GM21529 (cell line): ENCODE data around the gene HOMER1.

ENCODE experiments used
- ATAC-seq: cut with Tn5 transposase; IDR thresholded peaks from one replicate; pipeline ENCODE4 v1.9.1; 2021; ENCODE audit not compliant: unreplicated experiment

Gene HOMER1

GRCh38 chr5:79491690-79492317, 22.1 kb downstream of the HOMER1 start:
- no peak for ATAC-seq

- no peak for ATAC-seq
These were observed 23.5 kb downstream of the HOMER1 start for GRCh38 chr5:79490323-79490936.

- no peak for ATAC-seq
These were observed 24.2 kb downstream of the HOMER1 start for GRCh38 chr5:79489773-79490172.

- no peak for ATAC-seq
These were observed 25.2 kb downstream of the HOMER1 start for GRCh38 chr5:79488775-79489174.

- ATAC-seq: no peak
These were observed 25.9 kb downstream of the HOMER1 start for GRCh38 chr5:79488058-79488457.

- no peak for ATAC-seq
These were observed 26.7 kb downstream of the HOMER1 start for GRCh38 chr5:79487251-79487650.

- ATAC-seq: no peak
These were observed 27.8 kb downstream of the HOMER1 start for GRCh38 chr5:79486116-79486515.

- ATAC-seq: no peak
These were observed 29.2 kb downstream of the HOMER1 start for GRCh38 chr5:79484731-79485130.

- no peak for ATAC-seq
These were observed 32.4 kb downstream of the HOMER1 start for GRCh38 chr5:79481574-79481973.

- ATAC-seq: no peak
These were observed 32.9 kb downstream of the HOMER1 start for GRCh38 chr5:79480991-79481390.

GRCh38 chr5:79475152-79475466, 38.8 kb downstream of the HOMER1 start:
- ATAC-seq: no peak

GRCh38 chr5:79474367-79475151, 39.4 kb downstream of the HOMER1 start:
- ATAC-seq: no peak

GRCh38 chr5:79471556-79471955, 42.4 kb downstream of the HOMER1 start:
- ATAC-seq: no peak

- ATAC-seq: no peak
These were observed 49.1 kb downstream of the HOMER1 start for GRCh38 chr5:79464695-79465332.

GRCh38 chr5:79464278-79464677, 49.7 kb downstream of the HOMER1 start:
- ATAC-seq: no peak

- ATAC-seq: no peak
These were observed 54.3 kb downstream of the HOMER1 start for GRCh38 chr5:79459626-79460025.

GRCh38 chr5:79456890-79457583, 56.9 kb downstream of the HOMER1 start:
- peak; percentile 92 for ATAC-seq

- no peak for ATAC-seq
These were observed 57.5 kb downstream of the HOMER1 start for GRCh38 chr5:79456400-79456799.

- ATAC-seq: no peak
These were observed 59.9 kb downstream of the HOMER1 start for GRCh38 chr5:79454043-79454442.

GRCh38 chr5:79448336-79448735, 65.6 kb downstream of the HOMER1 start:
- no peak for ATAC-seq

GRCh38 chr5:79436821-79437220, 77.1 kb downstream of the HOMER1 start:
- ATAC-seq: no peak
